SK-N-SH (cell line): ENCODE data around the gene TDRD10. TPM values are rescaled to one million over a fixed set of nuclear protein-coding genes. Genes with fewer than 3 reads are reported as not detected.

Experiments
- CTCF ChIA-PET: fragments of 300-600, 350-600 bp; formaldehyde crosslinking; extraction: SDS; loops from one replicate; lab custom pipeline; 2021; lab: Yijun Ruan, JAX
- POLR2A ChIA-PET: fragments of 350-600 bp; sonication (Branson Sonifier 250); formaldehyde crosslinking; extraction: SDS; loops from one replicate; lab custom pipeline; 2020; ENCODE audit warnings: antibody characterized with exemption, inconsistent platforms; lab: Yijun Ruan, JAX
- DNase-seq: peaks from one replicate; pipeline ENCODE4 v3.0.0; 2012
- H2AFZ ChIP-seq: fragments of 200-600 bp; sonication (generic); 2 replicates; pipeline ENCODE4 v1.8.1; 2016; ENCODE audit warnings: antibody characterized with exemption, mild to moderate bottlenecking, low read depth
- H3F3A ChIP-seq: fragments of 200-600 bp; sonication (generic); replicated peaks from 2 replicates; pipeline ENCODE3; 2016; ENCODE audit warnings: antibody characterized with exemption, mild to moderate bottlenecking; ENCODE audit not compliant: insufficient read depth
- H3K27ac ChIP-seq, 2 experiments: fragments of 200-500 bp in 1 of 2; fragments of 200-600 bp in 1 of 2; sonication (Bioruptor generic) in 1 of 2; sonication (generic), shearing (Covaris generic) in 1 of 2; 2 replicates each; pipeline versions ENCODE4 v1.5.1 to v1.6.1; 2014 to 2016; ENCODE audit warnings: low read depth in 2 of 2, inconsistent platforms in 1 of 2, low read length in 1 of 2, mild to moderate bottlenecking in 1 of 2, mixed read lengths in 1 of 2
- H3K27me3 ChIP-seq: fragments of 200-600 bp; sonication (generic), shearing (Covaris generic); 2 replicates; pipeline ENCODE4 v1.6.1; 2016; ENCODE audit warnings: mixed run types; ENCODE audit not compliant: insufficient read depth
- H3K36me3 ChIP-seq, 2 experiments: fragments of 200-500 bp in 1 of 2; fragments of 200-600 bp in 1 of 2; sonication (Bioruptor generic) in 1 of 2; sonication (generic) in 1 of 2; replicated peaks in 1 of 2; 2 replicates each; pipeline versions ENCODE3 to v1.5.1; 2014 to 2016; ENCODE audit warnings: low read length in 1 of 2, mild to moderate bottlenecking in 1 of 2; ENCODE audit not compliant: insufficient read depth in 2 of 2, control insufficient read depth in 1 of 2
- H3K4me1 ChIP-seq, 2 experiments: fragments of 200-500 bp in 1 of 2; fragments of 200-600 bp in 1 of 2; sonication (Bioruptor generic) in 1 of 2; sonication (generic), shearing (Covaris generic) in 1 of 2; 2 replicates each; pipeline versions ENCODE4 v1.5.1 to v1.6.1; 2014 to 2016; ENCODE audit warnings: low read depth in 1 of 2, low read length in 1 of 2, mixed run types in 1 of 2; ENCODE audit not compliant: insufficient read depth in 2 of 2, control insufficient read depth in 1 of 2
- H3K4me2 ChIP-seq: fragments of 200-600 bp; sonication (generic), shearing (Covaris generic); 2 replicates; pipeline ENCODE4 v1.6.1; 2017; ENCODE audit warnings: mixed run types
- H3K4me3 ChIP-seq, 2 experiments: fragments of 200-500 bp in 1 of 2; fragments of 200-600 bp in 1 of 2; sonication (Bioruptor generic) in 1 of 2; sonication (generic), shearing (Covaris generic) in 1 of 2; 2 replicates each; pipeline versions ENCODE4 v1.5.1 to v1.8.1; 2014 to 2016; ENCODE audit warnings: low read depth in 2 of 2, inconsistent platforms in 1 of 2, low read length in 1 of 2, mild to moderate bottlenecking in 1 of 2, mixed read lengths in 1 of 2, moderate library complexity in 1 of 2
- H3K79me2 ChIP-seq: fragments of 200-600 bp; sonication (generic); 2 replicates; pipeline ENCODE4 v1.8.1; 2017; ENCODE audit warnings: mild to moderate bottlenecking; ENCODE audit not compliant: insufficient read depth
- H3K9ac ChIP-seq: fragments of 200-600 bp; sonication (generic); 2 replicates; pipeline ENCODE4 v1.6.1; 2017; ENCODE audit warnings: mixed run types
- H3K9me2 ChIP-seq: fragments of 200-600 bp; sonication (generic); 2 replicates; pipeline ENCODE4 v1.6.1; 2017; ENCODE audit warnings: mixed run types
- H3K9me3 ChIP-seq: fragments of 200-600 bp; sonication (generic); 2 replicates; pipeline ENCODE4 v1.6.1; 2017; ENCODE audit warnings: mixed run types, mild to moderate bottlenecking, moderate library complexity
- H4K20me1 ChIP-seq: fragments of 200-600 bp; sonication (generic); 2 replicates; pipeline ENCODE4 v1.6.1; 2017; ENCODE audit warnings: mild to moderate bottlenecking, mixed run types; ENCODE audit not compliant: insufficient read depth
- CHD2 ChIP-seq: fragments of 150-350 bp; IDR thresholded peaks from 2 replicates; pipeline ENCODE4 v1.6.1; 2018; ENCODE audit warnings: low read length; ENCODE audit not compliant: partially characterized antibody
- ELF1 ChIP-seq: IDR thresholded peaks from 2 replicates; pipeline ENCODE4 v1.4.0; 2012
- GATA2 ChIP-seq: sonication (generic); formaldehyde crosslinking; IDR thresholded peaks from 2 replicates; pipeline ENCODE4 v1.5.0; 2020; ENCODE audit warnings: mild to moderate bottlenecking, missing genetic modification reagents
- IRF3 ChIP-seq: fragments of 150-350 bp; IDR thresholded peaks from 2 replicates; pipeline ENCODE4 v1.6.1; 2016; ENCODE audit warnings: mild to moderate bottlenecking, low read depth, low read length
- JUND ChIP-seq: IDR thresholded peaks from 2 replicates; pipeline ENCODE4 v1.4.0; 2012
- NFIC ChIP-seq: IDR thresholded peaks from 2 replicates; pipeline ENCODE4 v1.4.0; 2012; ENCODE audit warnings: borderline replicate concordance
- NRF1 ChIP-seq: IDR thresholded peaks from 2 replicates; pipeline ENCODE4 v1.6.1; 2012; ENCODE audit warnings: low read depth, mild to moderate bottlenecking, low read length
- POLR2AphosphoS5 ChIP-seq: IDR thresholded peaks from 2 replicates; pipeline ENCODE4 v1.6.1; 2012; ENCODE audit warnings: low read depth, low read length
- REST ChIP-seq: IDR thresholded peaks from 2 replicates; pipeline ENCODE4 v1.6.1; 2012; ENCODE audit warnings: mild to moderate bottlenecking, low read depth, low read length, moderate library complexity
- TAF1 ChIP-seq: IDR thresholded peaks from 2 replicates; pipeline ENCODE4 v1.6.1; 2012; ENCODE audit warnings: low read depth, mild to moderate bottlenecking, low read length, moderate library complexity, borderline replicate concordance
- TCF12 ChIP-seq: IDR thresholded peaks from 2 replicates; pipeline ENCODE4 v1.4.0; 2012
- WGBS: methylation state at CpG from one replicate; pipeline ENCODE4 v1.1.6; 2017; ENCODE audit warnings: low lambda C conversion rate; 5-methylcytosine and 5-hydroxymethylcytosine counted together
- polyA plus RNA-seq, 3 experiments: library from polyadenylated mRNA; depleted of rRNA; stranded (reverse); fragments of >200 nt; gene quantifications; 2 replicates each; pipeline ENCODE4 v1.2.3, GENCODE V29; 2012

TDRD10 gene
- polyA plus RNA-seq, 1 of the 3 experiments (the other 2 are of a cell fraction): not detected

- Histone ChIP-seq H3K9ac (no peak overlapping the region), H3K36me3 (no peaks in the 10 kb centered on the region), H3K27me3 (no peaks in the 10 kb centered on the region), H4K20me1 (no peaks in the 10 kb centered on the region), H3K4me1 (peaks cover 1 to 5% of the 10 kb centered on the region in 2 experiments; a peak in 2 of 4 replicates), H3K79me2 (no peaks in the 10 kb centered on the region), H3K27ac (no peak overlapping the region), H2AFZ (no peak overlapping the region), H3F3A (peaks cover under 1% of the 10 kb centered on the region), H3K4me2 (no peak overlapping the region), H3K4me3 (no peak overlapping the region), H3K9me3 (no peaks in the 10 kb centered on the region), H3K9me2 (no peaks in the 10 kb centered on the region)
- WGBS: 80% methylated on average over 6 of the region's 12 CpGs
- no peak for DNase-seq
- no peak for TF ChIP-seq NRF1
- no peak for TF ChIP-seq GATA2 (CRISPR knock-in tag)
- TF ChIP-seq TAF1: no peak
- POLR2A ChIA-PET: no interaction called here
- CTCF ChIA-PET: interaction anchor here (0.7 to 2.7 kb wide), 4 partner anchors 11 to 623 kb away, joined by 3 to 20 read pairs (median 4); no protein-coding TSS in a partner anchor
Observed at GRCh38 chr1:154468535-154469250, 33.3 kb upstream of the TDRD10 start.

GRCh38 chr1:154469844-154470560, 32.0 kb upstream of the TDRD10 start:
- CTCF ChIA-PET: interaction anchor here (1.4 to 3.5 kb wide), 2 partner anchors 10 to 77 kb away, joined by 5 to 25 read pairs; no protein-coding TSS in a partner anchor
- no peak overlapping the region for H3K4me3 ChIP-seq
- H3K9me2 ChIP-seq: no peaks in the 10 kb centered on the region
- no peaks in the 10 kb centered on the region for H3K27me3 ChIP-seq
- H4K20me1 ChIP-seq: no peaks in the 10 kb centered on the region
- no peak overlapping the region for H2AFZ ChIP-seq
- TF ChIP-seq POLR2AphosphoS5: no peak
- TF ChIP-seq IRF3: no peak
- TF ChIP-seq ELF1: no peak
- no peak for TF ChIP-seq NRF1
- no peak for TF ChIP-seq TCF12
- TF ChIP-seq CHD2: no peak
- no peak for TF ChIP-seq JUND
- TF ChIP-seq GATA2 (CRISPR knock-in tag): no peak
- no peak for TF ChIP-seq NFIC
- no peak for TF ChIP-seq REST
- peaks cover 0 to 4% of the 10 kb centered on the region in 2 experiments; a peak in 1 of 4 replicates for H3K4me1 ChIP-seq
- no peak overlapping the region for H3K27ac ChIP-seq
- no peak overlapping the region for H3K4me2 ChIP-seq
- no peaks in the 10 kb centered on the region for H3K9me3 ChIP-seq
- DNase-seq: no peak
- H3K79me2 ChIP-seq: no peaks in the 10 kb centered on the region
- H3K36me3 ChIP-seq: no peaks in the 10 kb centered on the region
- H3K9ac ChIP-seq: no peak overlapping the region
- POLR2A ChIA-PET: no interaction called here
- H3F3A ChIP-seq: no peaks in the 10 kb centered on the region
- WGBS: 86% methylated on average over 7 of the region's 10 CpGs
